Fibroblast of lung (primary cell): Measurements from ENCODE around the gene IGSF21. TPM values are rescaled to one million over a fixed set of nuclear protein-coding genes. Genes with fewer than 3 reads are reported as not detected.

Experiments used
- DNase-seq, 2 donors: peaks; one replicate each; pipeline versions ENCODE4 v3.0.0 to v3.0.0-alpha.2; 2010; ENCODE audit warnings: low read depth in 2 of 2
- H2AFZ ChIP-seq: 2 replicates; pipeline ENCODE4 v1.5.1; 2012; ENCODE audit warnings: low read length, control low read depth, inconsistent platforms
- H3K27ac ChIP-seq: 2 replicates; pipeline ENCODE4 v1.5.1; 2011; ENCODE audit warnings: low read length, control low read depth; ENCODE audit not compliant: insufficient read depth
- H3K27me3 ChIP-seq: 2 replicates; pipeline ENCODE4 v1.5.1; 2011; ENCODE audit warnings: mild to moderate bottlenecking, low read length; ENCODE audit not compliant: control insufficient read depth, insufficient read depth
- H3K36me3 ChIP-seq: 2 replicates; pipeline ENCODE4 v1.5.1; 2011; ENCODE audit warnings: low read length; ENCODE audit not compliant: control insufficient read depth, insufficient read depth
- H3K4me1 ChIP-seq: 2 replicates; pipeline ENCODE4 v1.5.1; 2011; ENCODE audit warnings: low read length; ENCODE audit not compliant: control insufficient read depth, insufficient read depth; ENCODE audit errors: extremely low read depth
- H3K4me2 ChIP-seq: 2 replicates; pipeline ENCODE4 v1.5.1; 2011; ENCODE audit warnings: low read length, control low read depth; ENCODE audit not compliant: insufficient read depth; ENCODE audit errors: extremely low read depth
- H3K4me3 ChIP-seq, 4 experiments: fragments of 200-600 bp in 1 of 4; sonication (generic) in 1 of 4; replicated peaks in 1 of 4; 2 replicates each; pipeline ENCODE4 v1.5.1; 2011 to 2016; ENCODE audit warnings: low read length in 4 of 4, low read depth in 3 of 4, mild to moderate bottlenecking in 3 of 4, control low read depth in 2 of 4, inconsistent platforms in 1 of 4, mixed read lengths in 1 of 4; ENCODE audit not compliant: insufficient read depth in 1 of 4; ENCODE audit errors: control extremely low read depth in 1 of 4
- H3K79me2 ChIP-seq: 2 replicates; pipeline ENCODE4 v1.5.1; 2012; ENCODE audit warnings: mild to moderate bottlenecking, low read length, inconsistent platforms; ENCODE audit not compliant: control insufficient read depth, insufficient read depth
- H3K9ac ChIP-seq: 2 replicates; pipeline ENCODE4 v1.5.1; 2011; ENCODE audit warnings: mild to moderate bottlenecking, low read length, control low read depth; ENCODE audit not compliant: insufficient read depth
- H3K9me3 ChIP-seq: 2 replicates; pipeline ENCODE4 v1.5.1; 2012; ENCODE audit warnings: low read depth, low read length; ENCODE audit not compliant: control insufficient read depth, insufficient read depth
- H4K20me1 ChIP-seq: 2 replicates; pipeline ENCODE4 v1.5.1; 2011; ENCODE audit warnings: low read length; ENCODE audit not compliant: control insufficient read depth, insufficient read depth; ENCODE audit errors: extremely low read depth
- EZH2 ChIP-seq: IDR thresholded peaks from 2 replicates; pipeline ENCODE4 v1.5.1; 2012; ENCODE audit warnings: low read length, control low read depth, mild to moderate bottlenecking; ENCODE audit errors: missing control alignments
- polyA plus RNA-seq, 2 donors: library from polyadenylated mRNA; depleted of rRNA in 1 of 2; stranded (reverse) in 1 of 2; unstranded in 1 of 2; fragments of >200 nt; gene quantifications; 2 replicates each; pipeline ENCODE4 v1.2.1, GENCODE V29; 2011 to 2012; ENCODE audit warnings: missing spikeins in 1 of 2
- total RNA-seq: library from RNA; depleted of rRNA; stranded (reverse); fragments of >200 nt; gene quantifications from 2 replicates; pipeline ENCODE4 v1.2.1, GENCODE V29; 2014
- TF ChIP-seq, protein P1 (sequence below), 2 donors: IDR thresholded peaks in 1 of 2; conservative IDR thresholded peaks in 1 of 2; 1 replicate in 1 of 2; 2 replicates in 1 of 2; pipeline ENCODE4 v1.5.1; 2011 to 2012; ENCODE audit warnings: low read length in 2 of 2, control low read depth in 1 of 2, inconsistent platforms in 1 of 2, low read depth in 1 of 2, mild to moderate bottlenecking in 1 of 2

Gene IGSF21
- total and polyA plus RNA-seq, 2 donors (not counting 1 experiment from before 2014, with no cell fraction given), result not detected

GRCh38 chr1:18390953-18391352 lies 283.4 kb downstream of the IGSF21 start:
- H3K27me3 ChIP-seq, result no peaks in the 10 kb centered on the region
- no peak overlapping the region for H3K4me3 ChIP-seq
- H3K4me2 ChIP-seq, result no peak overlapping the region
- no peak overlapping the region for H3K9ac ChIP-seq
- no peaks in the 10 kb centered on the region for H3K4me1 ChIP-seq
- H3K79me2 ChIP-seq, result no peaks in the 10 kb centered on the region
- no peaks in the 10 kb centered on the region for H4K20me1 ChIP-seq
- TF ChIP-seq, protein P1, sequence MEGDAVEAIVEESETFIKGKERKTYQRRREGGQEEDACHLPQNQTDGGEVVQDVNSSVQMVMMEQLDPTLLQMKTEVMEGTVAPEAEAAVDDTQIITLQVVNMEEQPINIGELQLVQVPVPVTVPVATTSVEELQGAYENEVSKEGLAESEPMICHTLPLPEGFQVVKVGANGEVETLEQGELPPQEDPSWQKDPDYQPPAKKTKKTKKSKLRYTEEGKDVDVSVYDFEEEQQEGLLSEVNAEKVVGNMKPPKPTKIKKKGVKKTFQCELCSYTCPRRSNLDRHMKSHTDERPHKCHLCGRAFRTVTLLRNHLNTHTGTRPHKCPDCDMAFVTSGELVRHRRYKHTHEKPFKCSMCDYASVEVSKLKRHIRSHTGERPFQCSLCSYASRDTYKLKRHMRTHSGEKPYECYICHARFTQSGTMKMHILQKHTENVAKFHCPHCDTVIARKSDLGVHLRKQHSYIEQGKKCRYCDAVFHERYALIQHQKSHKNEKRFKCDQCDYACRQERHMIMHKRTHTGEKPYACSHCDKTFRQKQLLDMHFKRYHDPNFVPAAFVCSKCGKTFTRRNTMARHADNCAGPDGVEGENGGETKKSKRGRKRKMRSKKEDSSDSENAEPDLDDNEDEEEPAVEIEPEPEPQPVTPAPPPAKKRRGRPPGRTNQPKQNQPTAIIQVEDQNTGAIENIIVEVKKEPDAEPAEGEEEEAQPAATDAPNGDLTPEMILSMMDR (conservative IDR thresholded peaks at IDR 0.05 in 1 of 2, IDR thresholded peaks at IDR 0.05 in 1 of 2; ENCODE audit: low read depth in 1 of 2, low read length in 2 of 2), result no peak
- no peak for TF ChIP-seq EZH2
- no peak overlapping the region for H2AFZ ChIP-seq
- H3K36me3 ChIP-seq, result no peaks in the 10 kb centered on the region
- no peaks in the 10 kb centered on the region for H3K9me3 ChIP-seq
- no peak overlapping the region for H3K27ac ChIP-seq
- no peak for DNase-seq

- Histone ChIP-seq H3K36me3 (no peaks in the 10 kb centered on the region), H4K20me1 (no peaks in the 10 kb centered on the region), H3K9me3 (no peaks in the 10 kb centered on the region), H3K9ac (no peak overlapping the region), H3K4me2 (no peak overlapping the region), H3K27me3 (no peaks in the 10 kb centered on the region), H2AFZ (no peak overlapping the region), H3K79me2 (no peaks in the 10 kb centered on the region), H3K4me1 (no peaks in the 10 kb centered on the region), H3K27ac (no peak overlapping the region), H3K4me3 (no peak overlapping the region)
- no peak for DNase-seq
- TF ChIP-seq EZH2, result no peak
- TF ChIP-seq, protein P1 (conservative IDR thresholded peaks at IDR 0.05 in 1 of 2, IDR thresholded peaks at IDR 0.05 in 1 of 2; ENCODE audit: low read depth in 1 of 2, low read length in 2 of 2), result no peak
These were observed 287.1 kb downstream of the IGSF21 start for GRCh38 chr1:18394563-18395156.

DNA sequence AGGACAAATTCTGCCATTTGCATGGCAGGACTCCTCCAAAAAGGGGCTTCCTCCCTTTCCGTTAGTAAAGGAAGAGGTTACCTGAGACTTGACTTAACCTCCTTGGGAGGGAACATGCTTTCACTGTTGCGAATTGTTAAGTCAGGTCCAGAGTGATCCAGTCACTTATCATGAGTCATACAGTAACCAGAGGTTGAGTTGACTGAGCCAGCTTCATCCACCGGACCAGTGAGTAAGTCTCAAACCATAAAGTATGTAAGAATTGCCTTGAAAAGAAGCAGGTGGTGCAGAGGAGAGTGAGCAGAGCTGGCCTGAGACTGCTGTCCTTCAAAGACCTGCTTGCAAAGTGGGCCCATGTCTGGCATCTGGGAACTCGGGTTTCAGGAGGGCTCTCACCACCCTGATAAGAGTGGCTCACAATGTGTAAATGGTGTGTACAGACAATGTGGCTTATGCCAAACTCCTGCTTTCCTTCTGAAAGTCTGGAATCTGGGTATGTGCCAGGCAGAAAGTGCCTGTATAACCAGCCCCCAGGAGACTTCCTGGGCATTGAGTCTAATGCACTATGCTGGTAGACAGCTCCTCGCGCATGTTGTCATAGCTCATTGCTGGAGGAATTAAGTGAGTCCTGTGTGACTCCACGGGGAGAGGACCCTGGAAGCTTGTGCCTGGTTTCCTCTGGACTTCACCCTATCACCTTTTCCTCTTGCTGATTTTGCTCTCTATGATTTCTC lies 288.8 kb downstream of the IGSF21 start:
- no peaks in the 10 kb centered on the region for H4K20me1 ChIP-seq
- no peak overlapping the region for H3K4me3 ChIP-seq
- H3K9me3 ChIP-seq, result no peaks in the 10 kb centered on the region
- DNase-seq, result no peak
- H3K36me3 ChIP-seq, result no peaks in the 10 kb centered on the region
- H3K79me2 ChIP-seq, result no peaks in the 10 kb centered on the region
- no peak overlapping the region for H2AFZ ChIP-seq
- H3K4me1 ChIP-seq, result no peaks in the 10 kb centered on the region
- H3K9ac ChIP-seq, result no peak overlapping the region
- no peak for TF ChIP-seq EZH2
- TF ChIP-seq, protein P1 (conservative IDR thresholded peaks at IDR 0.05 in 1 of 2, IDR thresholded peaks at IDR 0.05 in 1 of 2; ENCODE audit: low read depth in 1 of 2, low read length in 2 of 2), result no peak
- no peak overlapping the region for H3K27ac ChIP-seq
- no peaks in the 10 kb centered on the region for H3K27me3 ChIP-seq
- H3K4me2 ChIP-seq, result no peak overlapping the region
